Tibial artery (tissue), 4 donors: ENCODE results near the gene DDX3X.
"Not testable (repeated sequence)": the region's sequence is repeated elsewhere in the genome, so short reads cannot be mapped to it uniquely, and the experiment has no call there.

ENCODE experiments used
- DNase-seq, 2 donors: peaks; one replicate each; pipeline ENCODE4 v3.0.0-alpha.2; 2019
- H3K27ac ChIP-seq, 2 donors: fragments of 200-600 bp; sonication (generic) in 1 of 2; 1 replicate in 1 of 2; 2 replicates in 1 of 2; pipeline ENCODE4 v1.5.1; 2018 to 2019; ENCODE audit warnings: mild to moderate bottlenecking in 1 of 2
- H3K27me3 ChIP-seq, 2 donors: fragments of 200-600 bp; sonication (generic) in 1 of 2; one replicate each; pipeline versions ENCODE4 v1.5.1 to v1.6.0; 2016 to 2019
- H3K36me3 ChIP-seq, 3 donors: fragments of 200-600 bp; sonication (generic) in 2 of 3; one replicate each; pipeline ENCODE4 v1.5.1; 2016 to 2019; ENCODE audit warnings: mild to moderate bottlenecking in 2 of 3
- H3K4me1 ChIP-seq, 4 donors: fragments of 200-600 bp; sonication (generic) in 2 of 4; 1 replicate in 3 of 4; 2 replicates in 1 of 4; pipeline ENCODE4 v1.5.1; 2016 to 2019
- H3K4me3 ChIP-seq, 2 donors: fragments of 200-600 bp; sonication (generic) in 1 of 2; 1 replicate in 1 of 2; 2 replicates in 1 of 2; pipeline ENCODE4 v1.5.1; 2018 to 2019; ENCODE audit warnings: mild to moderate bottlenecking in 2 of 2
- H3K9me3 ChIP-seq, 3 donors: fragments of 200-600 bp; sonication (generic) in 1 of 3; one replicate each; pipeline ENCODE4 v1.5.1; 2016 to 2019
- CTCF ChIP-seq, 2 experiments: fragments of 200-600 bp in 1 of 2; fragments of 450-650 bp in 1 of 2; IDR thresholded peaks; one replicate each; pipeline ENCODE4 v1.5.1; 2017 to 2019; ENCODE audit warnings: antibody characterized with exemption in 2 of 2, mild to moderate bottlenecking in 1 of 2, moderate library complexity in 1 of 2
- intact Hi-C: fragments of 100-400 bp; cut with DNase I; formaldehyde crosslinking; loops from one replicate; pipeline ENCODE4 v1.15.0; 2023; ENCODE audit warnings: low total_unique reads

Gene DDX3X

GRCh38 chrX:41350976-41351569, 17.1 kb downstream of the DDX3X start:
- intact Hi-C loops: no loop called here
- Histone ChIP-seq H3K9me3 (no peaks in the 10 kb centered on the region), H3K36me3 (peaks cover 27 to 47% (median 39%) of the 10 kb centered on the region in 3 donors), H3K4me1 (peaks cover 0 to 3% (median 0%) of the 10 kb centered on the region in 4 donors), H3K27ac (no peak overlapping the region), H3K27me3 (no peaks in the 10 kb centered on the region), H3K4me3 (no peak overlapping the region)
- no peak for TF ChIP-seq CTCF (IDR thresholded peaks at IDR 0.05)
- DNase-seq: no peak

- no peak for DNase-seq
- intact Hi-C loops: no loop called here
- Histone ChIP-seq H3K4me3 (no peak overlapping the region), H3K27ac (no peak overlapping the region), H3K27me3 (no peaks in the 10 kb centered on the region), H3K9me3 (no peaks in the 10 kb centered on the region), H3K36me3 (peaks cover 20 to 39% (median 30%) of the 10 kb centered on the region in 3 donors), H3K4me1 (peaks cover 0 to 3% (median 0%) of the 10 kb centered on the region in 4 donors)
- no peak for TF ChIP-seq CTCF (IDR thresholded peaks at IDR 0.05)
Observed at GRCh38 chrX:41351923-41352322, 18.0 kb downstream of the DDX3X start.

- peaks cover 15 to 34% (median 26%) of the 10 kb centered on the region in 3 donors for H3K36me3 ChIP-seq
- no peaks in the 10 kb centered on the region for H3K9me3 ChIP-seq
- H3K4me1 ChIP-seq: peaks cover 0 to 3% (median 0%) of the 10 kb centered on the region in 4 donors
- H3K27me3 ChIP-seq: no peaks in the 10 kb centered on the region
- no peak overlapping the region for H3K27ac ChIP-seq
- intact Hi-C loops: no loop called here
- H3K4me3 ChIP-seq: no peak overlapping the region
- no peak for TF ChIP-seq CTCF (IDR thresholded peaks at IDR 0.05)
- DNase-seq: no peak
Observed at GRCh38 chrX:41352329-41352838, 18.4 kb downstream of the DDX3X start.

GRCh38 chrX:41353985-41354384, 20.0 kb downstream of the DDX3X start:
- Histone ChIP-seq H3K27ac (no peak overlapping the region), H3K36me3 (peaks cover 0 to 18% (median 10%) of the 10 kb centered on the region in 3 donors), H3K4me1 (peaks cover 0 to 3% (median 0%) of the 10 kb centered on the region in 4 donors), H3K4me3 (no peak overlapping the region), H3K27me3 (no peaks in the 10 kb centered on the region), H3K9me3 (no peaks in the 10 kb centered on the region)
- TF ChIP-seq CTCF (IDR thresholded peaks at IDR 0.05): no peak
- no peak for DNase-seq
- intact Hi-C loops: no loop called here

- Histone ChIP-seq H3K9me3 (no peaks in the 10 kb centered on the region), H3K4me3 (no peak overlapping the region), H3K27me3 (no peaks in the 10 kb centered on the region), H3K36me3 (no peaks in the 10 kb centered on the region), H3K4me1 (no peaks in the 10 kb centered on the region), H3K27ac (no peak overlapping the region)
- TF ChIP-seq CTCF (IDR thresholded peaks at IDR 0.05): no peak
- intact Hi-C loops: no loop called here
- DNase-seq: no peak
Observed at GRCh38 chrX:41369152-41369551, 35.2 kb downstream of the DDX3X start.

- DNase-seq, intact Hi-C loops, H3K9me3 ChIP-seq, H3K27me3 ChIP-seq, H3K4me3 ChIP-seq, H3K36me3 ChIP-seq, H3K27ac ChIP-seq, H3K4me1 ChIP-seq: not testable (repeated sequence)
Observed at GRCh38 chrX:41371575-41371974, 37.6 kb downstream of the DDX3X start.
